Measurements from ENCODE around the gene CLCN7.

CLCN7 gene

DNA sequence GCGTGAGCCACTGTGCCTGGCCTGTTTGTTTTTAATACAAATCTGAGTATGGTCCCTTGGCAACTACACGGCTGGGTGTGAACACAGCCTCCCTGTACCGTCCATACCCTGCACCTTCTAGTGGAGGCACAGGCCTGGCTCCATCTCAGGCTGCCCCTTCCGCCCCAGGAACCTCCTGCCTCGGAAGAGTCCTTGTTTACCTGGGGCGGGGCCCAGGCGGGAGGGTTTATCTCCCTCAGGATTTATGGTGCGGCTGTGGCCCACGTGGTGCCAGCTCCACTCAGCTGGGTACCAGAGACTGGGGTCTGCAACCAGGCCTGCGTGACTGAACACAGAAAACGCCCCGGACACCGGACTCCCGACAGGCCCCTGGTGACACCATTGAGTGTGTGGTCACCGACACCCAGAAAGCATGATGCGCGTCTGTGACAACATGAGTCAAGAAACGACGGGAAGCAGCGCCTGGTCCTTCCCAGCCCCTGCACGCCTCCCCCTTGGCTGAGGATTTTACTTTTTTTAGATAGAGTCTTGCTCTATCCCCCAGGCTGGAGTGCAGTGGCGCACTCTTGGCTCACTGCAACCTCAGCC lies 79.3 kb downstream of the CLCN7 start:
- no peak for DNase-seq
